BJ (cell line): ENCODE results near the gene COG2. TPM values are rescaled to one million over a fixed set of nuclear protein-coding genes. Genes with fewer than 3 reads are reported as not detected.
"Not testable (repeated sequence)": the region's sequence is repeated elsewhere in the genome, so short reads cannot be mapped to it uniquely, and the experiment has no call there.

ENCODE experiments used
- CTCF ChIA-PET: fragments of 350-600 bp; formaldehyde crosslinking; extraction: SDS; loops from one replicate; lab custom pipeline; 2021; ENCODE audit warnings: antibody characterized with exemption, inconsistent platforms; lab: Yijun Ruan, JAX
- POLR2A ChIA-PET: fragments of 300-600 bp; sonication (Branson Sonifier 250); formaldehyde crosslinking; extraction: SDS; loops from one replicate; lab custom pipeline; 2021; ENCODE audit warnings: antibody characterized with exemption; lab: Charles Lee
- DNase-seq: peaks from one replicate; pipeline ENCODE4 v3.0.0-alpha.2; 2011; ENCODE audit warnings: low read depth
- H3K27me3 ChIP-seq: 2 replicates; pipeline ENCODE4 v1.6.0; 2011; ENCODE audit warnings: low read length; ENCODE audit not compliant: control insufficient read depth, insufficient read depth
- H3K36me3 ChIP-seq: 2 replicates; pipeline ENCODE4 v1.5.1; 2011; ENCODE audit warnings: low read length; ENCODE audit not compliant: control insufficient read depth, insufficient read depth
- H3K4me3 ChIP-seq: 2 replicates; pipeline ENCODE4 v1.5.1; 2011; ENCODE audit warnings: low read depth, mild to moderate bottlenecking, control low read depth, low read length
- CTCF ChIP-seq: IDR thresholded peaks from 2 replicates; pipeline ENCODE4 v1.5.1; 2011; ENCODE audit warnings: low read depth, mild to moderate bottlenecking, control low read depth, inconsistent platforms, low read length, moderate library complexity; ENCODE audit not compliant: insufficient read depth
- polyA plus RNA-seq: library from polyadenylated mRNA; depleted of rRNA; stranded (reverse); fragments of >200 nt; gene quantifications from 2 replicates; pipeline ENCODE4 v1.2.3, GENCODE V29; 2011

COG2 gene
- polyA plus RNA-seq, 1 experiment: 12.0 TPM

GRCh38 chr1:230696722-230697437, 54.6 kb downstream of the COG2 start:
- POLR2A ChIA-PET: no interaction called here
- CTCF ChIA-PET: interaction anchor here (0.9 kb wide), 1 partner anchor 54 kb away, joined by 3 read pairs; no protein-coding TSS in a partner anchor
- TF ChIP-seq CTCF: no peak
- no peak for DNase-seq
- no peak overlapping the region for H3K4me3 ChIP-seq
- H3K27me3 ChIP-seq: peaks cover 1% of the 10 kb centered on the region; the same call in 1 of the 2 replicates
- peaks cover 4% of the 10 kb centered on the region for H3K36me3 ChIP-seq

GRCh38 chr1:230698130-230698529, 55.8 kb downstream of the COG2 start:
- DNase-seq: no peak
- Histone ChIP-seq H3K36me3 (peaks cover 2% of the 10 kb centered on the region), H3K4me3 (no peak overlapping the region), H3K27me3 (peaks cover 1% of the 10 kb centered on the region; the same call in 1 of the 2 replicates)
- POLR2A ChIA-PET: no interaction called here
- TF ChIP-seq CTCF: no peak
- CTCF ChIA-PET: interaction anchor here (0.9 kb wide), 1 partner anchor 55 kb away, joined by 3 read pairs; no protein-coding TSS in a partner anchor

GRCh38 chr1:230698964-230699363, 56.7 kb downstream of the COG2 start:
- H3K27me3 ChIP-seq, H3K36me3 ChIP-seq, POLR2A ChIA-PET, CTCF ChIA-PET, DNase-seq, H3K4me3 ChIP-seq: not testable (repeated sequence)

- no peak for TF ChIP-seq CTCF
- H3K27me3 ChIP-seq: peaks cover 1% of the 10 kb centered on the region; the same call in 1 of the 2 replicates
- no peak for DNase-seq
- no peaks in the 10 kb centered on the region for H3K36me3 ChIP-seq
- ChIA-PET CTCF (no interaction called here), POLR2A (no interaction called here)
- H3K4me3 ChIP-seq: no peak overlapping the region
Observed at GRCh38 chr1:230699716-230700115, 57.4 kb downstream of the COG2 start.

- Histone ChIP-seq H3K27me3 (peaks cover 1% of the 10 kb centered on the region; the same call in 1 of the 2 replicates), H3K4me3 (no peak overlapping the region), H3K36me3 (no peaks in the 10 kb centered on the region)
- no peak for DNase-seq
- TF ChIP-seq CTCF: no peak
- ChIA-PET POLR2A (no interaction called here), CTCF (no interaction called here)
Observed at GRCh38 chr1:230700132-230700531, 57.9 kb downstream of the COG2 start.

- TF ChIP-seq CTCF: no peak
- POLR2A ChIA-PET: no interaction called here
- peaks cover 1% of the 10 kb centered on the region; the same call in 1 of the 2 replicates for H3K27me3 ChIP-seq
- CTCF ChIA-PET: no interaction called here
- DNase-seq: no peak
- H3K36me3 ChIP-seq: no peaks in the 10 kb centered on the region
- H3K4me3 ChIP-seq: no peak overlapping the region
Observed at GRCh38 chr1:230701434-230701833, 59.2 kb downstream of the COG2 start.
